HG02884 (cell line): ENCODE results near the gene LSP1.

Source experiments
- ATAC-seq: cut with Tn5 transposase; IDR thresholded peaks from one replicate; pipeline ENCODE4 v1.9.1; 2021; ENCODE audit warnings: mild to moderate bottlenecking, moderate library complexity; ENCODE audit not compliant: unreplicated experiment

LSP1 gene

GRCh38 chr11:1888347-1888753 lies 35.5 kb downstream of the LSP1 start:
- no peak for ATAC-seq

- no peak for ATAC-seq
Observed at GRCh38 chr11:1888811-1889210, 35.9 kb downstream of the LSP1 start.

GRCh38 chr11:1889224-1889930 lies 36.5 kb downstream of the LSP1 start:
- no peak for ATAC-seq

- ATAC-seq: no peak
Observed at GRCh38 chr11:1889941-1890855, 37.3 kb downstream of the LSP1 start.

- no peak for ATAC-seq
Observed at GRCh38 chr11:1890856-1891830, 38.3 kb downstream of the LSP1 start.

GRCh38 chr11:1891831-1892115 lies 38.9 kb downstream of the LSP1 start, which contains the start of gene PRR33:
PRR33 (minus strand) TSS chr11:1891895; CDS start chr11:1890584, 1,311 bp downstream.
- no peak for ATAC-seq

- ATAC-seq: no peak
Observed at GRCh38 chr11:1892116-1892515, 39.2 kb downstream of the LSP1 start.

GRCh38 chr11:1892558-1892957 lies 39.7 kb downstream of the LSP1 start:
- ATAC-seq: no peak

- ATAC-seq: no peak
Observed at GRCh38 chr11:1893581-1894359, 40.9 kb downstream of the LSP1 start.

- no peak for ATAC-seq
Observed at GRCh38 chr11:1894759-1895158, 41.9 kb downstream of the LSP1 start.

- ATAC-seq: no peak
Observed at GRCh38 chr11:1896468-1896867, 43.6 kb downstream of the LSP1 start.

- ATAC-seq: no peak
Observed at GRCh38 chr11:1896923-1897322, 44.0 kb downstream of the LSP1 start.

GRCh38 chr11:1899090-1899489 lies 46.2 kb downstream of the LSP1 start:
- ATAC-seq: no peak

GRCh38 chr11:1899686-1900085 lies 46.8 kb downstream of the LSP1 start:
- no peak for ATAC-seq

- ATAC-seq: no peak
Observed at GRCh38 chr11:1906181-1906580, 53.3 kb downstream of the LSP1 start.

GRCh38 chr11:1906611-1907423 lies 53.9 kb downstream of the LSP1 start:
- ATAC-seq: no peak

GRCh38 chr11:1908618-1909017 lies 55.7 kb downstream of the LSP1 start:
- ATAC-seq: no peak

GRCh38 chr11:1909524-1909923 lies 56.6 kb downstream of the LSP1 start:
- ATAC-seq: no peak

- no peak for ATAC-seq
Observed at GRCh38 chr11:1912289-1912878, 59.5 kb downstream of the LSP1 start.
